Panc1 (cell line): ENCODE measurements around the gene NPSR1. TPM values are rescaled to one million over a fixed set of nuclear protein-coding genes. Genes with fewer than 3 reads are reported as not detected.

Experiments used
- ATAC-seq: fragments of 200-7000 bp; cut with Tn5 transposase; 2 replicates; pipeline ENCODE4 v1.9.1; 2020; ENCODE audit warnings: mild to moderate bottlenecking, moderate library complexity
- BruUV-seq: library from RNA; stranded (reverse); fragments of 400-500 nt; replicated peaks from 2 replicates; lab custom pipeline; 2021; lab: Mats Ljungman, UMichigan
- CTCF ChIA-PET: fragments of 300-600 bp; sonication (Branson Sonifier 250); formaldehyde crosslinking; loops from one replicate; lab custom pipeline; 2022; ENCODE audit warnings: antibody characterized with exemption; lab: Charles Lee
- POLR2A ChIA-PET: fragments of 300-600 bp; sonication (Branson Sonifier 250); formaldehyde crosslinking; loops from one replicate; lab custom pipeline; 2022; ENCODE audit warnings: antibody characterized with exemption; lab: Charles Lee
- DNase-seq: peaks from one replicate; pipeline ENCODE4 v3.0.0-alpha.2; 2010; ENCODE audit warnings: low read depth, low spot score
- H3K27ac ChIP-seq: 2 replicates; pipeline ENCODE4 v1.5.1; 2011; ENCODE audit warnings: mild to moderate bottlenecking, low read length, inconsistent platforms
- H3K27me3 ChIP-seq: fragments of 200-500 bp; sonication (Bioruptor generic); 2 replicates; pipeline ENCODE4 v1.6.0; 2014; ENCODE audit warnings: low read length, inconsistent platforms; ENCODE audit not compliant: control insufficient read depth, insufficient read depth
- H3K36me3 ChIP-seq: fragments of 200-500 bp; sonication (Bioruptor generic); 2 replicates; pipeline ENCODE4 v1.5.1; 2014; ENCODE audit warnings: inconsistent platforms, mild to moderate bottlenecking, low read length, moderate library complexity; ENCODE audit not compliant: control insufficient read depth, insufficient read depth
- H3K4me1 ChIP-seq: 2 replicates; pipeline ENCODE4 v1.5.1; 2011; ENCODE audit warnings: inconsistent platforms, mild to moderate bottlenecking, low read length, moderate library complexity; ENCODE audit not compliant: control insufficient read depth, insufficient read depth
- H3K4me3 ChIP-seq, 2 experiments: 2 replicates each; pipeline ENCODE4 v1.5.1; 2011 to 2012; ENCODE audit warnings: low read depth in 2 of 2, low read length in 2 of 2, mild to moderate bottlenecking in 2 of 2, inconsistent platforms in 1 of 2, moderate library complexity in 1 of 2
- H3K9me3 ChIP-seq: fragments of 200-500 bp; sonication (Bioruptor generic); 2 replicates; pipeline ENCODE4 v1.5.1; 2014; ENCODE audit warnings: low read depth, mild to moderate bottlenecking, inconsistent platforms, low read length, moderate library complexity; ENCODE audit not compliant: control insufficient read depth, insufficient read depth
- CTCF ChIP-seq: fragments of 450-650 bp; IDR thresholded peaks from 2 replicates; pipeline ENCODE4 v1.5.1; 2017; ENCODE audit warnings: mild to moderate bottlenecking
- POLR2AphosphoS5 ChIP-seq: IDR thresholded peaks from 2 replicates; pipeline ENCODE4 v1.6.1; 2012; ENCODE audit warnings: mild to moderate bottlenecking, low read depth, low read length, moderate library complexity
- SIN3A ChIP-seq: IDR thresholded peaks from 2 replicates; pipeline ENCODE4 v1.6.1; 2012; ENCODE audit warnings: low read depth, mild to moderate bottlenecking, low read length, moderate library complexity, borderline replicate concordance; ENCODE audit not compliant: insufficient read depth
- TCF7L2 ChIP-seq: IDR thresholded peaks from 2 replicates; pipeline ENCODE4 v1.6.1; 2011; ENCODE audit warnings: mild to moderate bottlenecking, low read depth, low read length, inconsistent platforms
- in situ Hi-C: cut with HindIII; loops from 2 replicates; pipeline ENCODE4 v1.10.0; 2016; ENCODE audit warnings: low sequenced_read_pairs, low pct_unique_long_range_greater_than_20kb
- intact Hi-C: fragments of 100-400 bp; cut with micrococcal nuclease; formaldehyde crosslinking; loops from one replicate; pipeline ENCODE4 v1.10.0; 2022; ENCODE audit not compliant: unreplicated experiment
- total RNA-seq: library from RNA; stranded (reverse); gene quantifications from one replicate; pipeline ENCODE4 v1.2.1, GENCODE V29; 2021; ENCODE audit not compliant: unreplicated experiment
- TF ChIP-seq, protein P1 (sequence below), 2 experiments: IDR thresholded peaks; 2 replicates each; pipeline ENCODE4 v1.6.1; 2011 to 2012; ENCODE audit warnings: low read depth in 2 of 2, control low read depth in 1 of 2, low read length in 1 of 2, mild to moderate bottlenecking in 1 of 2, moderate library complexity in 1 of 2; ENCODE audit not compliant: insufficient read depth in 1 of 2

NPSR1 gene
- total RNA-seq, 1 experiment from 2014 or later, result not detected

GRCh38 chr7:34620425-34620824 is 37.6 kb upstream of the NPSR1 start:
- ATAC-seq, result no peak
- in situ Hi-C loops, result no loop called here

DNA sequence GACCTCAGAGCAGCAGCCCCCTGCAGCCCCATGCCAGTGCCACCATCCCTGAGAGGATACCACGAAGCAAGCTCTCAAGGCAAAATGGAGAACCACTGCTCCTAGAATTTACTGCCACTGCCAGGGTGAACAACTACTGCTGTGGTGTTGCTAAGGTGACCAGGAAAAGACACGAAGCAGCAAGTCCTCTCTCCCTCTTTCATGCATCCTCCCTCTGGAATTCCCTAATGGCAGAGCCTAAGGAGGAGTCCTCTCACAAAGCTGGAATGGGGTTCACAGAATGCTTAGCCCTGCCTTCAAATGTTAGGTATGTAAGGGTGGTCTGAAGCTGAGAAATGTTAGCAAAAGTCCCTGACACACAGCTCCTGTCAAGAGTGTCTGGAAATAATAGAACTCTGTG is 35.8 kb upstream of the NPSR1 start:
- Histone ChIP-seq H3K27ac (no peak overlapping the region), H3K4me1 (no peaks in the 10 kb centered on the region), H3K4me3 (no peak overlapping the region), H3K9me3 (no peaks in the 10 kb centered on the region), H3K36me3 (no peaks in the 10 kb centered on the region), H3K27me3 (no peaks in the 10 kb centered on the region; the same call in 1 of the 2 replicates)
- TF ChIP-seq POLR2AphosphoS5 (no peak), SIN3A (no peak), TCF7L2 (no peak), CTCF (no peak)
- TF ChIP-seq, protein P1, sequence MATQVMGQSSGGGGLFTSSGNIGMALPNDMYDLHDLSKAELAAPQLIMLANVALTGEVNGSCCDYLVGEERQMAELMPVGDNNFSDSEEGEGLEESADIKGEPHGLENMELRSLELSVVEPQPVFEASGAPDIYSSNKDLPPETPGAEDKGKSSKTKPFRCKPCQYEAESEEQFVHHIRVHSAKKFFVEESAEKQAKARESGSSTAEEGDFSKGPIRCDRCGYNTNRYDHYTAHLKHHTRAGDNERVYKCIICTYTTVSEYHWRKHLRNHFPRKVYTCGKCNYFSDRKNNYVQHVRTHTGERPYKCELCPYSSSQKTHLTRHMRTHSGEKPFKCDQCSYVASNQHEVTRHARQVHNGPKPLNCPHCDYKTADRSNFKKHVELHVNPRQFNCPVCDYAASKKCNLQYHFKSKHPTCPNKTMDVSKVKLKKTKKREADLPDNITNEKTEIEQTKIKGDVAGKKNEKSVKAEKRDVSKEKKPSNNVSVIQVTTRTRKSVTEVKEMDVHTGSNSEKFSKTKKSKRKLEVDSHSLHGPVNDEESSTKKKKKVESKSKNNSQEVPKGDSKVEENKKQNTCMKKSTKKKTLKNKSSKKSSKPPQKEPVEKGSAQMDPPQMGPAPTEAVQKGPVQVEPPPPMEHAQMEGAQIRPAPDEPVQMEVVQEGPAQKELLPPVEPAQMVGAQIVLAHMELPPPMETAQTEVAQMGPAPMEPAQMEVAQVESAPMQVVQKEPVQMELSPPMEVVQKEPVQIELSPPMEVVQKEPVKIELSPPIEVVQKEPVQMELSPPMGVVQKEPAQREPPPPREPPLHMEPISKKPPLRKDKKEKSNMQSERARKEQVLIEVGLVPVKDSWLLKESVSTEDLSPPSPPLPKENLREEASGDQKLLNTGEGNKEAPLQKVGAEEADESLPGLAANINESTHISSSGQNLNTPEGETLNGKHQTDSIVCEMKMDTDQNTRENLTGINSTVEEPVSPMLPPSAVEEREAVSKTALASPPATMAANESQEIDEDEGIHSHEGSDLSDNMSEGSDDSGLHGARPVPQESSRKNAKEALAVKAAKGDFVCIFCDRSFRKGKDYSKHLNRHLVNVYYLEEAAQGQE (IDR thresholded peaks at IDR 0.05; ENCODE audit: insufficient read depth in 1 of 2, low read depth in 2 of 2, low read length in 1 of 2), result no peak
- in situ Hi-C loops (no loop called here), intact Hi-C loops (no loop called here)
- DNase-seq (no peak), ATAC-seq (no peak)
- ChIA-PET CTCF (no interaction called here), POLR2A (no interaction called here)
- no TSS peak for BruUV-seq

More at GRCh38 chr7:34620425-34620824, 37.6 kb upstream of the NPSR1 start:
- no peaks in the 10 kb centered on the region for H3K36me3 ChIP-seq
- H3K27ac ChIP-seq, result no peak overlapping the region
- no TSS peak for BruUV-seq
- no peak for DNase-seq
- no peaks in the 10 kb centered on the region for H3K9me3 ChIP-seq
- H3K4me3 ChIP-seq, result no peak overlapping the region
- no peaks in the 10 kb centered on the region for H3K4me1 ChIP-seq
- CTCF ChIA-PET, result no interaction called here
- POLR2A ChIA-PET, result no interaction called here
- intact Hi-C loops, result no loop called here
- no peak for TF ChIP-seq TCF7L2
- no peak for TF ChIP-seq POLR2AphosphoS5
- TF ChIP-seq, protein P1 (IDR thresholded peaks at IDR 0.05; ENCODE audit: insufficient read depth in 1 of 2, low read depth in 2 of 2, low read length in 1 of 2), result no peak
- no peak for TF ChIP-seq CTCF
- no peak for TF ChIP-seq SIN3A
- no peaks in the 10 kb centered on the region; the same call in 1 of the 2 replicates for H3K27me3 ChIP-seq
